ENCODE measurements around the gene ATG16L1. TPM values are rescaled to one million over a fixed set of nuclear protein-coding genes. Genes with fewer than 3 reads are reported as not detected.

Gene ATG16L1
- total RNA-seq, 4 donors from 2014 or later = 46.4 to 125 (median 58.4) TPM

GRCh38 chr2:233301248-233301647 lies 49.8 kb downstream of the ATG16L1 start:
- Histone ChIP-seq H3K4me1 (peaks cover 0 to 17% (median 0%) of the 10 kb centered on the region in 4 donors), H3K4me3 (no peak overlapping the region), H3K27ac (no peak overlapping the region), H3K27me3 (no peaks in the 10 kb centered on the region), H3K9me3 (no peaks in the 10 kb centered on the region), H3K36me3 (peaks cover 0 to 5% (median 0%) of the 10 kb centered on the region in 3 donors)
- no peak for TF ChIP-seq CTCF (IDR thresholded peaks at IDR 0.05)
- TF ChIP-seq POLR2A (IDR thresholded peaks at IDR 0.05) = no peak
- DNase-seq = no peak

- Histone ChIP-seq H3K4me1 (peaks cover 0 to 16% (median 0%) of the 10 kb centered on the region in 4 donors), H3K27ac (no peak overlapping the region), H3K27me3 (no peaks in the 10 kb centered on the region), H3K4me3 (no peak overlapping the region), H3K36me3 (peaks cover 0 to 4% (median 0%) of the 10 kb centered on the region in 3 donors), H3K9me3 (no peaks in the 10 kb centered on the region)
- no peak for TF ChIP-seq CTCF (IDR thresholded peaks at IDR 0.05)
- TF ChIP-seq POLR2A (IDR thresholded peaks at IDR 0.05) = no peak
- no peak for DNase-seq
Measured at GRCh38 chr2:233301811-233302210, 50.3 kb downstream of the ATG16L1 start.

GRCh38 chr2:233303252-233303651 lies 51.8 kb downstream of the ATG16L1 start:
- Histone ChIP-seq H3K36me3 (no peaks in the 10 kb centered on the region), H3K27ac (no peak overlapping the region), H3K4me3 (no peak overlapping the region), H3K9me3 (no peaks in the 10 kb centered on the region), H3K4me1 (peaks cover 0 to 5% (median 0%) of the 10 kb centered on the region in 4 donors), H3K27me3 (no peaks in the 10 kb centered on the region)
- TF ChIP-seq CTCF (IDR thresholded peaks at IDR 0.05) = no peak
- TF ChIP-seq POLR2A (IDR thresholded peaks at IDR 0.05) = no peak
- no peak for DNase-seq

GRCh38 chr2:233307565-233307964 lies 56.1 kb downstream of the ATG16L1 start, which contains the start of gene SAG:
Gene SAG (plus strand): TSS chr2:233307816. CDS start chr2:233309190, 1,374 bp downstream.
- no peak within 1 kb of the TSS for H3K4me3 ChIP-seq
- H3K27ac ChIP-seq = no peak within 1 kb of the TSS
- H3K9me3 ChIP-seq = no peaks in the 10 kb centered on the region
- no peak for DNase-seq
- TF ChIP-seq POLR2A (IDR thresholded peaks at IDR 0.05) = no peak
- no peak for TF ChIP-seq CTCF (IDR thresholded peaks at IDR 0.05)
- no peaks in the 10 kb centered on the region for H3K4me1 ChIP-seq
- H3K36me3 ChIP-seq = no peaks in the 10 kb centered on the region
- H3K27me3 ChIP-seq = no peaks in the 10 kb centered on the region

- H3K36me3 ChIP-seq = no peaks in the 10 kb centered on the region
- H3K27ac ChIP-seq = no peak overlapping the region
- TF ChIP-seq CTCF (IDR thresholded peaks at IDR 0.05) (no peak), POLR2A (IDR thresholded peaks at IDR 0.05) (no peak)
- no peak for DNase-seq
- no peaks in the 10 kb centered on the region for H3K27me3 ChIP-seq
- H3K9me3 ChIP-seq = no peaks in the 10 kb centered on the region
- no peak overlapping the region for H3K4me3 ChIP-seq
- no peaks in the 10 kb centered on the region for H3K4me1 ChIP-seq
Measured at GRCh38 chr2:233311241-233311926, 59.9 kb downstream of the ATG16L1 start.
